GM23338 (cell line): Measurements from ENCODE around the gene MRS2. TPM values are rescaled to one million over a fixed set of nuclear protein-coding genes. Genes with fewer than 3 reads are reported as not detected.

Source experiments
- CREB1 ChIP-seq: fragments of 250-450 bp; sonication (Bioruptor Pico); IDR thresholded peaks from 2 replicates; pipeline ENCODE4 v1.5.0; 2020; ENCODE audit warnings: low read depth, mild to moderate bottlenecking, moderate library complexity
- CTCF ChIP-seq, 2 experiments: fragments of 200-600 bp in 1 of 2; sonication (generic) in 1 of 2; conservative IDR thresholded peaks; 2 replicates each; pipeline versions ENCODE4 v1.5.1 to v1.6.1; 2016 to 2017; ENCODE audit warnings: antibody characterized with exemption in 2 of 2, low read depth in 2 of 2, mild to moderate bottlenecking in 2 of 2, moderate library complexity in 1 of 2
- JUNB ChIP-seq: IDR thresholded peaks from one replicate; pipeline ENCODE4 v1.6.1; 2016; ENCODE audit warnings: antibody characterized with exemption; ENCODE audit not compliant: unreplicated experiment
- NANOG ChIP-seq: IDR thresholded peaks from 2 replicates; pipeline ENCODE4 v1.6.1; 2016; ENCODE audit warnings: antibody characterized with exemption, borderline replicate concordance
- POLR2AphosphoS5 ChIP-seq: IDR thresholded peaks from 2 replicates; pipeline ENCODE4 v1.6.1; 2016; ENCODE audit warnings: antibody characterized with exemption, low read depth
- polyA plus RNA-seq: library from polyadenylated mRNA; unstranded; fragments of >200 nt; fragmentation: Nextera tagmentation; extraction: Ambion mirVana; gene quantifications from 2 replicates; pipeline ENCODE4 v1.2.1, GENCODE V29; 2016
- total RNA-seq: library from RNA; depleted of rRNA; stranded (reverse); fragments of >200 nt; shearing (Covaris generic); gene quantifications from 2 replicates; pipeline ENCODE4 v1.2.3, GENCODE V29; 2014
- TF ChIP-seq, protein P1 (sequence below): fragments of 250-450 bp; sonication (Bioruptor Pico); IDR thresholded peaks from 2 replicates; pipeline ENCODE4 v1.5.0; 2020; ENCODE audit warnings: mild to moderate bottlenecking, moderate library complexity
- TF ChIP-seq, protein P2 (sequence below): IDR thresholded peaks from one replicate; pipeline ENCODE4 v1.6.1; 2018; ENCODE audit warnings: antibody characterized with exemption; ENCODE audit not compliant: unreplicated experiment

MRS2 gene
- total and polyA plus RNA-seq, 2 experiments from 2014 or later = 80.9 to 125 TPM

DNA sequence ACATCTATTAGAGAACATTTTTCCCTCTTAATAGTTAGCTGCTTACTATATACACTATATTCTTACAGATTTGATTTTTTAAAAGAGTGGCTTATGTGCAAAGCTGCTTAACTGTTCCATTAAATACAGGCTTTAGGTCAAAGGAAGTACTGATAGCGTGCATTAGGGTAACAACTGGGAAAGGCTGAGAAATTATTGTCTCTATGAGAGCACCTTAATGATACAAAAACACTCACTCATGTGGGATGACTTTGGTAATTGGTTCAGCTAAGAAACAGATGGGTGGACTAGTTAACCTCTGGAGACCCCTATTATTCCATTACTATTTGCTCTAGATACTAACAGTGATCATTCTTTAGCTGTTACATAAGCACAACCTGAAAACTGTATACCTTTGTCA lies 48.9 kb upstream of the MRS2 start (continued):
- TF ChIP-seq, protein P1, sequence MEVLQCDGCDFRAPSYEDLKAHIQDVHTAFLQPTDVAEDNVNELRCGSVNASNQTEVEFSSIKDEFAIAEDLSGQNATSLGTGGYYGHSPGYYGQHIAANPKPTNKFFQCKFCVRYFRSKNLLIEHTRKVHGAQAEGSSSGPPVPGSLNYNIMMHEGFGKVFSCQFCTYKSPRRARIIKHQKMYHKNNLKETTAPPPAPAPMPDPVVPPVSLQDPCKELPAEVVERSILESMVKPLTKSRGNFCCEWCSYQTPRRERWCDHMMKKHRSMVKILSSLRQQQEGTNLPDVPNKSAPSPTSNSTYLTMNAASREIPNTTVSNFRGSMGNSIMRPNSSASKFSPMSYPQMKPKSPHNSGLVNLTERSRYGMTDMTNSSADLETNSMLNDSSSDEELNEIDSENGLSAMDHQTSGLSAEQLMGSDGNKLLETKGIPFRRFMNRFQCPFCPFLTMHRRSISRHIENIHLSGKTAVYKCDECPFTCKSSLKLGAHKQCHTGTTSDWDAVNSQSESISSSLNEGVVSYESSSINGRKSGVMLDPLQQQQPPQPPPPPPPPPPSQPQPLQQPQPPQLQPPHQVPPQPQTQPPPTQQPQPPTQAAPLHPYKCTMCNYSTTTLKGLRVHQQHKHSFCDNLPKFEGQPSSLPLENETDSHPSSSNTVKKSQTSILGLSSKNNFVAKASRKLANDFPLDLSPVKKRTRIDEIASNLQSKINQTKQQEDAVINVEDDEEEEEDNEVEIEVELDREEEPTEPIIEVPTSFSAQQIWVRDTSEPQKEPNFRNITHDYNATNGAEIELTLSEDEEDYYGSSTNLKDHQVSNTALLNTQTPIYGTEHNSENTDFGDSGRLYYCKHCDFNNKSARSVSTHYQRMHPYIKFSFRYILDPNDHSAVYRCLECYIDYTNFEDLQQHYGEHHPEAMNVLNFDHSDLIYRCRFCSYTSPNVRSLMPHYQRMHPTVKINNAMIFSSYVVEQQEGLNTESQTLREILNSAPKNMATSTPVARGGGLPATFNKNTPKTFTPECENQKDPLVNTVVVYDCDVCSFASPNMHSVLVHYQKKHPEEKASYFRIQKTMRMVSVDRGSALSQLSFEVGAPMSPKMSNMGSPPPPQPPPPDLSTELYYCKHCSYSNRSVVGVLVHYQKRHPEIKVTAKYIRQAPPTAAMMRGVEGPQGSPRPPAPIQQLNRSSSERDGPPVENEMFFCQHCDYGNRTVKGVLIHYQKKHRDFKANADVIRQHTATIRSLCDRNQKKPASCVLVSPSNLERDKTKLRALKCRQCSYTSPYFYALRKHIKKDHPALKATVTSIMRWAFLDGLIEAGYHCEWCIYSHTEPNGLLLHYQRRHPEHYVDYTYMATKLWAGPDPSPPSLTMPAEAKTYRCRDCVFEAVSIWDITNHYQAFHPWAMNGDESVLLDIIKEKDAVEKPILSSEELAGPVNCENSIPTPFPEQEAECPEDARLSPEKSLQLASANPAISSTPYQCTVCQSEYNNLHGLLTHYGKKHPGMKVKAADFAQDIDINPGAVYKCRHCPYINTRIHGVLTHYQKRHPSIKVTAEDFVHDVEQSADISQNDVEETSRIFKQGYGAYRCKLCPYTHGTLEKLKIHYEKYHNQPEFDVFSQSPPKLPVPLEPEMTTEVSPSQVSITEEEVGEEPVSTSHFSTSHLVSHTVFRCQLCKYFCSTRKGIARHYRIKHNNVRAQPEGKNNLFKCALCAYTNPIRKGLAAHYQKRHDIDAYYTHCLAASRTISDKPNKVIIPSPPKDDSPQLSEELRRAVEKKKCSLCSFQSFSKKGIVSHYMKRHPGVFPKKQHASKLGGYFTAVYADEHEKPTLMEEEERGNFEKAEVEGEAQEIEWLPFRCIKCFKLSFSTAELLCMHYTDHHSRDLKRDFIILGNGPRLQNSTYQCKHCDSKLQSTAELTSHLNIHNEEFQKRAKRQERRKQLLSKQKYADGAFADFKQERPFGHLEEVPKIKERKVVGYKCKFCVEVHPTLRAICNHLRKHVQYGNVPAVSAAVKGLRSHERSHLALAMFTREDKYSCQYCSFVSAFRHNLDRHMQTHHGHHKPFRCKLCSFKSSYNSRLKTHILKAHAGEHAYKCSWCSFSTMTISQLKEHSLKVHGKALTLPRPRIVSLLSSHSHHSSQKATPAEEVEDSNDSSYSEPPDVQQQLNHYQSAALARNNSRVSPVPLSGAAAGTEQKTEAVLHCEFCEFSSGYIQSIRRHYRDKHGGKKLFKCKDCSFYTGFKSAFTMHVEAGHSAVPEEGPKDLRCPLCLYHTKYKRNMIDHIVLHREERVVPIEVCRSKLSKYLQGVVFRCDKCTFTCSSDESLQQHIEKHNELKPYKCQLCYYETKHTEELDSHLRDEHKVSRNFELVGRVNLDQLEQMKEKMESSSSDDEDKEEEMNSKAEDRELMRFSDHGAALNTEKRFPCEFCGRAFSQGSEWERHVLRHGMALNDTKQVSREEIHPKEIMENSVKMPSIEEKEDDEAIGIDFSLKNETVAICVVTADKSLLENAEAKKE (CRISPR knock-in tag) = no peak
- TF ChIP-seq, protein P2, sequence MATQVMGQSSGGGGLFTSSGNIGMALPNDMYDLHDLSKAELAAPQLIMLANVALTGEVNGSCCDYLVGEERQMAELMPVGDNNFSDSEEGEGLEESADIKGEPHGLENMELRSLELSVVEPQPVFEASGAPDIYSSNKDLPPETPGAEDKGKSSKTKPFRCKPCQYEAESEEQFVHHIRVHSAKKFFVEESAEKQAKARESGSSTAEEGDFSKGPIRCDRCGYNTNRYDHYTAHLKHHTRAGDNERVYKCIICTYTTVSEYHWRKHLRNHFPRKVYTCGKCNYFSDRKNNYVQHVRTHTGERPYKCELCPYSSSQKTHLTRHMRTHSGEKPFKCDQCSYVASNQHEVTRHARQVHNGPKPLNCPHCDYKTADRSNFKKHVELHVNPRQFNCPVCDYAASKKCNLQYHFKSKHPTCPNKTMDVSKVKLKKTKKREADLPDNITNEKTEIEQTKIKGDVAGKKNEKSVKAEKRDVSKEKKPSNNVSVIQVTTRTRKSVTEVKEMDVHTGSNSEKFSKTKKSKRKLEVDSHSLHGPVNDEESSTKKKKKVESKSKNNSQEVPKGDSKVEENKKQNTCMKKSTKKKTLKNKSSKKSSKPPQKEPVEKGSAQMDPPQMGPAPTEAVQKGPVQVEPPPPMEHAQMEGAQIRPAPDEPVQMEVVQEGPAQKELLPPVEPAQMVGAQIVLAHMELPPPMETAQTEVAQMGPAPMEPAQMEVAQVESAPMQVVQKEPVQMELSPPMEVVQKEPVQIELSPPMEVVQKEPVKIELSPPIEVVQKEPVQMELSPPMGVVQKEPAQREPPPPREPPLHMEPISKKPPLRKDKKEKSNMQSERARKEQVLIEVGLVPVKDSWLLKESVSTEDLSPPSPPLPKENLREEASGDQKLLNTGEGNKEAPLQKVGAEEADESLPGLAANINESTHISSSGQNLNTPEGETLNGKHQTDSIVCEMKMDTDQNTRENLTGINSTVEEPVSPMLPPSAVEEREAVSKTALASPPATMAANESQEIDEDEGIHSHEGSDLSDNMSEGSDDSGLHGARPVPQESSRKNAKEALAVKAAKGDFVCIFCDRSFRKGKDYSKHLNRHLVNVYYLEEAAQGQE = no peak
- TF ChIP-seq CREB1 (CRISPR knock-in tag) (no peak), POLR2AphosphoS5 (no peak), JUNB (no peak), CTCF (conservative IDR thresholded peaks at IDR 0.05; ENCODE audit: low read depth in 2 of 2) (no peak), NANOG (no peak)
